ENCODE data around the gene KCNJ1. TPM values are rescaled to one million over a fixed set of nuclear protein-coding genes. Genes with fewer than 3 reads are reported as not detected.

Gene KCNJ1
- total RNA-seq, 1 donor: 0.10 TPM

DNA sequence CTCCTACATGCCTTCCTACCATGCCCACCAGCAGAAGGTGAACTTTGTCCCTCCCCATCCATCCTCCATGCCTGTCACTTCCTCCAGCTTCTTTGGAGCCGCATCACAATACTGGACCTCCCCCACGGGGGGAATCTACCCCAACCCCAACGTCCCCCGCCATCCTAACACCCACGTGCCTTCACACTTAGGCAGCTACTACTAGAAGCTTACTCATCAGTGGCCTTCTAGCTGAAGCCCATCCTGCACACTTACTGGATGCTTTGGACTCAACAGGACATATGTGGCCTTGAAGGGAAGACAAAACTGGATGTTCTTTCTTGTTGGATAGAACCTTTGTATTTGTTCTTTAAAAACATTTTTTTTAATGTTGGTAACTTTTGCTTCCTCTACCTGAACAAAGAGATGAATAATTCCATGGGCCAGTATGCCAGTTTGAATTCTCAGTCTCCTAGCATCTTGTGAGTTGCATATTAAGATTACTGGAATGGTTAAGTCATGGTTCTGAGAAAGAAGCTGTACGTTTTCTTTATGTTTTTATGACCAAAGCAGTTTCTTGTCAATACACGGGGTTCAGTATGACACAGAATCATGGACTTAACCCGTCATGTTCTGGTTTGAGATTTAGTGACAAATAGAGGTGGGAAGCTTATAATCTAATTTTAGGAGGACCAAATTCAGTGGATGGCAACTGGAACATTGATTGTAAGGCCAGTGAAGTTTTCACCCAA lies 56.1 kb downstream of the KCNJ1 start:
- no peaks in the 10 kb centered on the region for H3K27me3 ChIP-seq (ENCODE audit: insufficient read depth, low read length)
- H3K4me1 ChIP-seq (ENCODE audit: insufficient read depth, low read length): no peaks in the 10 kb centered on the region
- no peak overlapping the region for H3K4me3 ChIP-seq (ENCODE audit: low read length)
- H3K9me3 ChIP-seq (ENCODE audit: low read depth, low read length): no peaks in the 10 kb centered on the region

DNA sequence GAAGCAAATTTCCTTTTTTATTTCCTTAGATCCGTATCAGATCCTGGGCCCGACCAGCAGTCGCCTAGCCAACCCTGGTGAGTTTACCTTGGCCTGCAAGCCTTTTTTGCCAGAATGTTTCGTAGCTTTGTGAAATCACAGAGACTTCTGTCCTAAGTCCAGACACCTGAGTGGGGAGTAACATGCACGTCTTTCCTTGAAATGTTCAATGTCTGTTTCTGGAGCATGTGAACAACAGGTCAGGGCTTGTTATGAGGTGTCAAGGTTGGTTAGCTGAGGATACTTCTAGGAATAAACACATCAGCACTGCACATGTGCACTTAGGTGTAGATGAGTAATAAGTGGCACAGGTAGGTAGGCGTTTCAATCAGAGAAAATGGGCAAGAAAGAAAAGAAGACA lies 58.0 kb downstream of the KCNJ1 start:
- H3K27me3 ChIP-seq (ENCODE audit: insufficient read depth, low read length): no peaks in the 10 kb centered on the region
- no peak overlapping the region for H3K4me3 ChIP-seq (ENCODE audit: low read length)

DNA sequence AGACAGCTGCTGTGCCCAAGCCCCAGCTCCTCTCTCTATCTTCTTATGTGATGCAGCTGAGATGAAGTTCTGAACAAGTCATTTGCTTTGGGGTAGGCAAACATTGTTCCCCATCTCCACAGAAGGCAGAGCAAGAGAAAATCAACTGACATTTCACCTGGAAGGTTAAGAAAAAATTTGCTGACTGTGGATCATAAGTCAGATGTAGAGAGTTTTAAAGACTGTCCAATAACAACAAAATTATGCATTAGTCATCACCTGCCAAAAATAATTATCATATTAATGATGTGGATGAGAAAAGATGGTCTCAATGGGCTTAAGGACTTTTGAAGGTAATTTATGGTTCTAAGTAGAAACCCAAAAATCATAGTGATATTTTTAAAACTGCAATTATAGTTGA lies 59.2 kb downstream of the KCNJ1 start:
- Histone ChIP-seq H3K27me3 (ENCODE audit: insufficient read depth, low read length) (no peaks in the 10 kb centered on the region), H3K4me1 (ENCODE audit: insufficient read depth, low read length) (peaks cover 7% of the 10 kb centered on the region), H3K9me3 (ENCODE audit: low read depth, low read length) (no peaks in the 10 kb centered on the region), H3K4me3 (ENCODE audit: low read length) (no peak overlapping the region)

More for the DNA sequence above, 58.0 kb downstream of the KCNJ1 start:
- Histone ChIP-seq H3K4me1 (ENCODE audit: insufficient read depth, low read length) (no peaks in the 10 kb centered on the region), H3K9me3 (ENCODE audit: low read depth, low read length) (no peaks in the 10 kb centered on the region)

DNA sequence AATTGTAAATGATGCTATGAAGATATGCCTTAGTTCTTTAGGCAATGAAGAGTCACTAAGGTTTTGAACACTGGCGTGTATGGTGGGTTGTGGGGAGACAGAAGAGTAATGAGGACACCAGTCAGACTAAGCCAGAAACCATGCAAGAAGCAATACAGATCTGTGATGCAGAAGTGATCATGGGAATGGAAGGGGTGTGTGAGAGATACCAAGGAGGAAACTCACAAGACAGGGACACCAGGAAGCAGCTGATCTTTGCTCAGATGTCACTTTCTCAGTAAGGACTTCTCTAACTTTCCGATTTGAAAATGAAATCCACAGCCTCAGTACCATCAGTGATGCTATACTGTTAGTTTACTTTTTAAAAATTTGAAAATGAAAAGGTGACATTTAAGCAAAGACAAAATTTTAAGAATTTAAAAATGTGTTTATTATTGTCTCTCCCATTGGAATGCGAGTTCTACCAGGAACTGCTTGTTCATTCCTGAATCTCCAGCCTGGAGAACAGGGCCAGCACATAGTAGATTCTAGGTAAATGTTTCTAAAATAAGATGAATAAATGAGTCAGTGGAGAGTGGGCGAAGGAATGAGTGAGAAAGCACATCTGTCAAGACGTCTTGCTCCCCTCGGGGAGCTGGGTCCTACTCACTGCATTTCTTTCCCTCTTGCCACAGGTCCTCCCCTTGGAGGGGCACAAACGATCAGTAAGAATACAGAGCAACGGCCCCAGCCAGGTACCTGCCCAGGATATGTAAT lies 60.4 kb downstream of the KCNJ1 start:
- Histone ChIP-seq H3K4me3 (ENCODE audit: low read length) (no peak overlapping the region), H3K4me1 (ENCODE audit: insufficient read depth, low read length) (peaks cover 19% of the 10 kb centered on the region), H3K9me3 (ENCODE audit: low read depth, low read length) (no peaks in the 10 kb centered on the region), H3K27me3 (ENCODE audit: insufficient read depth, low read length) (no peaks in the 10 kb centered on the region)

DNA sequence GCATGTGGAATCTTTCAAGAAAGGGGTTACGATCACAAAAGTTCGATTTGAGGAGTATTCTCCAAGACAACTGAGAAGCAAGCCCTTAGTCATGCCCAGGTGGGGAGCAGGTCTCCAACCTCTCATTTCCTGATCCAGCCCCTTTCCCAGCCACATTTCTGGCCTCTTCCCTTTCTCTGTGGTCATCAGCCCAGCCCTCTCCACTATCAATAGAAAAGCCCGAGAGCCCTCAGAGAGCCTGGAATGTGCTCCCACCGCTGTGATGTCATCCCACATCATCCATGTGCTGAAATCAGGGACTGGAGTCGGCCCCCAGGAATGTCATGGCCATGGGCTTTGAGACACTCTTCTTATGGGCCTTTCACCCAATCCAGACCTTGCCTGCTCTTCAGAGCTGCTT lies 62.6 kb downstream of the KCNJ1 start:
- no peak overlapping the region for H3K4me3 ChIP-seq (ENCODE audit: low read length)
- no peaks in the 10 kb centered on the region for H3K27me3 ChIP-seq (ENCODE audit: insufficient read depth, low read length)
- H3K4me1 ChIP-seq (ENCODE audit: insufficient read depth, low read length): peaks cover 24% of the 10 kb centered on the region
- no peaks in the 10 kb centered on the region for H3K9me3 ChIP-seq (ENCODE audit: low read depth, low read length)

DNA sequence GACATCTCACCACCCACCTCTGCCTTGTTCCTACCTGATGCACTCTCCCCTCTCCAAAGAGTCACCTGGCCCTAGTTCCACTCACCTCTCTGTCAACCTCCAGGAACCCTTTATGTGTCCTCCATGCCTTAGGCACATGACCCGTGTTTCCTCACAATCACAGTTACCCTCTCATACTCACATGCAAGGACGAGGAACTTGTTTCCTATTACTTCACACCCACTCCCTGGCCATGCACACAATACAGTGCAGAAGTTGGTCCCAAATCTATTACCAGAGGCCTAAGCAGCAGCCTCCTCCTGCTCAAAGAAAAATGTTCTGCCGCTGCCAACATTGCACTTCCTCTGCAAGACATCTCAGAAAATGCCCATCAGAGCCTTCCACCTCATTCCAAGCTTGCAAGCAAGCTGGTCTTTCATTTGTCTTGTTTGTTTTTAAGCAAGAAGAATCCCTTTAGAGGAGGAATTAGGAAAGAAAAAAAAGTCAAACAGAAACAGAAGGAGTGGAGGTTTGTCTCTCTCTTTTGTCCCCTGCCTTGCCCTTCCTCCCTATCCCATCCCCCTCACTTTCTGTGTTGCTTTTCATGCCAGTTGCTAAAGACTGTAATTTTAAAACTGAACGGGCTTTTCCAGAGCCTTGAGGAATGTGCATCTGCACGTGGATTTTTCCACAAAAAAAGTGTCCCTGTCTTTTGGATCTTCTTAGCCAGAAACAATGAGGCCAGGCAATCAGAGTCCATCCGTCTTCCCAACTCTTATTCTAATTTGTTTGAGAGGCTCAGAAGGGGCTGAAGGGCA lies 63.4 kb downstream of the KCNJ1 start:
- H3K9me3 ChIP-seq (ENCODE audit: low read depth, low read length): no peaks in the 10 kb centered on the region
- H3K27me3 ChIP-seq (ENCODE audit: insufficient read depth, low read length): no peaks in the 10 kb centered on the region
- peaks cover 24% of the 10 kb centered on the region for H3K4me1 ChIP-seq (ENCODE audit: insufficient read depth, low read length)
- H3K4me3 ChIP-seq (ENCODE audit: low read length): no peak overlapping the region

DNA sequence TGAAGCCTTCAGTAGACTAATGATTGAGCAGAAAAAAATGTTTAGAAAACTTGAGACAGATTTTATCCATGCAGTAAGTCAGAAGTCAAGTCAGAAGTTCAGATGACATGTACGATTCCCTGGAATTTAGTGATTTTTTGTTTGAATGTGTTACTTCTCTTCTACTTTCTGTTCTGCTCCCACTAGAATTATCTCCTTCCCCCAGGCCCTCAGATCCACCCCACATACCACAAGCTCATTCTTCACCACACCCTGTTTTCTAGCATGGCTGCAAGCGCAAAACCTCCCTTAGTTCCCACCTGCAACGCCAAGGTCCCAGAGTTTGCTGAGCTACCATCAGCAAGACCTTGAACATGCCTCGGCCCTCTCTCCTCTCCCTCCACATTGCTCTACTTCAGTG lies 64.1 kb downstream of the KCNJ1 start:
- Histone ChIP-seq H3K4me3 (ENCODE audit: low read length) (no peak overlapping the region), H3K4me1 (ENCODE audit: insufficient read depth, low read length) (peaks cover 24% of the 10 kb centered on the region), H3K27me3 (ENCODE audit: insufficient read depth, low read length) (no peaks in the 10 kb centered on the region), H3K9me3 (ENCODE audit: low read depth, low read length) (no peaks in the 10 kb centered on the region)

DNA sequence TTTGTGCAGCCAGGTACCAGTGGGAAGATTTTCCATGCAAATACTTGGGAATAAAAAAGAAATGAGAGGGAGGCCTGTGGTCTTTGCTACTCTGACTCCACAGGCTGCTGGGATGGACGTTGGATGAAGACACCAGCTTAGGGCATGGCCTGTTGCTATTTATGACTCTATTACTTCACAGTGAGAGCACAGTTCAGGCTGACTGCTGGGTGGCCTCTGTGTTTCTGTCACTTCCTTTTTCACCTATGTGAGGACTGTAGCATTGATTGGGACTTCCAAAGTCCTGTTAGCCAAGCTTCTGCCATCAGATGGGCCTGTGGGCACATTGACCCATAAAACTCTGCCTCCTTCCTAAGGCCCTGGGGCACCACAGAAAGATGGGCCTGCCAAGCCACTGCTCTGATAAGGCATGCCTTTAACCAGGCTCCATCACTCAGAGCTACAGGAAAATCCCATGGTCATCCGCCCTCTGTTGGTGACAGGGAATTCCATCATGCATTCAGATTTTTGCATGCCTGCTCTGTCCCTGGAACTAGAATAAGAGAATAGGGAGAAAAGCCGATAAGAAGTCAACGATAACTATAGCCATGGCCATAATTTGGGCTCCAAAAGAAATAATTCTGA lies 64.6 kb downstream of the KCNJ1 start:
- H3K27me3 ChIP-seq (ENCODE audit: insufficient read depth, low read length): no peaks in the 10 kb centered on the region
- H3K9me3 ChIP-seq (ENCODE audit: low read depth, low read length): no peaks in the 10 kb centered on the region
- H3K4me3 ChIP-seq (ENCODE audit: low read length): no peak overlapping the region
- H3K4me1 ChIP-seq (ENCODE audit: insufficient read depth, low read length): peaks cover 24% of the 10 kb centered on the region

DNA sequence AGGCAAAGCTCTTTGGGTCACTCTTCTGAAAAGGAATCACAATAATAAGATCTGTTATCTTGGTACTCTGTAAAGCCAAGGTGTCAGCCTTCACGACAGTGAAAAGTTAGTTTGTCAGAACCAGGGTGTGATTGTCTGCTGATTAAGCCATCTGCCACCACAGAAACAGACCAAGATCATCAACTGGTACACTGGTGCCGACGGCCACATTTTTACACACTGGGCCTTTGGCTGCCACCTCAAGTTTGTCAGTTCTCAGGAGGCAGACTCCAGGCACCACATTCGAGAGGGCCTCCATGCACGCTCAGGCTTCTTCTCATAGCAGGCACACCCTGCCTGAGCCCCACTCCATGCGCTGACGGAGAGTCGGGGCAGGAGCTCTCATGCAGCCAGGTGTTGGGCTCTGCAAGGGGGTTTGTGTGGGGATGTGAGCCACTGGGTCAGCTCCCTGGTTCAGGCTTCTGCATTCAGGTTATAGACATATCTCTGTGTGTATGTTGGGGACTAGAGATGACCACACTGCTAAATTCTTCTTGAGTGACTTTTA lies 66.2 kb downstream of the KCNJ1 start:
- Histone ChIP-seq H3K9me3 (ENCODE audit: low read depth, low read length) (no peaks in the 10 kb centered on the region), H3K4me3 (ENCODE audit: low read length) (no peak overlapping the region), H3K27me3 (ENCODE audit: insufficient read depth, low read length) (no peaks in the 10 kb centered on the region), H3K4me1 (ENCODE audit: insufficient read depth, low read length) (peaks cover 24% of the 10 kb centered on the region)

DNA sequence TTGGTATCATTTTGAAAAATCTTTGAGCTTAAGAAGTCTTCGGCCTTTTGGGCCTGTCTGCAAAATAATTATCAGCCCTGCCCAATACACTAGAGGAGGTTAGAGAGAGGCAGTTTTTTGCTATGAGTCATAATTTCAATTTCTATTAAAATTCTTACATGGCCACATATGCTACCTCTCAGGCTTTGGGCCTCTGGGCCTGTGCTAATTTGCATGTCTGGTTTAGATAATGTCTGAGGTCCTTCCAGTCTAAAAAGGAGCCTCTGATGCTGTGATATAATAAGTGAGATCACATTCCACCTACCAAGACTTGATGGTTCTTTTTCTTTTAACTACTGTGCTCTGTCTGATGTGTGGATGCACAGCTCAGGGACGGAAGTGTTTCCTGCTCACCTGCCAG lies 70.8 kb downstream of the KCNJ1 start:
- Histone ChIP-seq H3K4me3 (ENCODE audit: low read length) (no peak overlapping the region), H3K9me3 (ENCODE audit: low read depth, low read length) (no peaks in the 10 kb centered on the region), H3K4me1 (ENCODE audit: insufficient read depth, low read length) (peaks cover under 1% of the 10 kb centered on the region), H3K27me3 (ENCODE audit: insufficient read depth, low read length) (no peaks in the 10 kb centered on the region)

DNA sequence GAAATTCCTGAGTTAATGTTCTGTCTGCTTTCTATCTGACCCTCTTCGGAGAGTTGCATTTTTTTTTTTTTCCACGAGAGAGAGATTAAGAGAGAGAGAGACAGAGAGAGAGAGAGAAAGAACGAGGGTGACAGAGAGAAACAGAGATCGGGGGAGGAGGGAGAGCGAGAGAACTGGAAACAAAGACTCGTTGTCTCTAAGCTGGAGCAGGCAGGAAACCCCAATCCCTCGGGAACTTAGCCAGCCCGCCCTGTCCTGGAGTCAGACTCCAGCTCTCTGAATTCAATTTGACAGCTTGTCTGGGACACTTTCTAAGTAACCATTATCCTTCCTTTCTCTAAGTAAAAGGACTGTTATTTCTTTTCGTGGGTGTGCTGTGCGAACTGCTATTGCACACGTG lies 76.9 kb downstream of the KCNJ1 start:
- H3K9me3 ChIP-seq (ENCODE audit: low read depth, low read length): no peaks in the 10 kb centered on the region
- no peaks in the 10 kb centered on the region for H3K27me3 ChIP-seq (ENCODE audit: insufficient read depth, low read length)
- H3K4me3 ChIP-seq (ENCODE audit: low read length): no peak overlapping the region
- no peaks in the 10 kb centered on the region for H3K4me1 ChIP-seq (ENCODE audit: insufficient read depth, low read length)

DNA sequence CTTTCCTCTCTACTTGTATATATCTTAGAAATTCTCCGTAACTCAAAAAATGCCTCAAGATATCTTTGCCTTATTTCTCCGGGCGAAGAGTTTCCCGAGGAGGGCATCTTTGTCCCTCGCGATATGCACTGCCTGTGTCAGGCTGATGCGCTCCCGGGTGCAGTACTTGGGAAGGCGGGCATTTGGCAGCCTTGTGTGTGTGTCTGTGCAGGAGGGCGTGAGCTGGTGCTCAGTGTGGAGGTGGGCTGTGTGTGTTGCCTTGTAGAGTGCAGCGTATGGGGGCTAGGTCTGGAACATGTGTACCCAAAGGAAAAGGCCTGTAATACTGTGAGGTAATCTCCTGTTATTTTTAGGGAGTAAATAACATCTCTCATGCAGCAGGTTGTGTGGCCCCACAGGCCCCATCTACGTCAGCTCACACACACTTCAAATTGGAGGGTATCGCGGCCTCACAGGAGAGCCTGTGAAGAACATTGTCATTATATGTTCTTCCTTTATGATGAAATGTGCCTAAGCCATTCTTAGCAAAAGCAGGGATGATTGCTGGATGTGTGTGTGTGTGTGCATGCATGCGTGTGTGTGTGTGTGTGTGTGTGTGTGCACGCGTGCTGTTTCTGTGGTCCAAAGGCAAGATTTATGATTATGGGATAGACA lies 77.5 kb downstream of the KCNJ1 start:
- Histone ChIP-seq H3K4me3 (ENCODE audit: low read length) (no peak overlapping the region), H3K4me1 (ENCODE audit: insufficient read depth, low read length) (no peaks in the 10 kb centered on the region), H3K9me3 (ENCODE audit: low read depth, low read length) (no peaks in the 10 kb centered on the region), H3K27me3 (ENCODE audit: insufficient read depth, low read length) (no peaks in the 10 kb centered on the region)
